ENCODE measurements around the gene SLC11A1.
A peak's percentile ranks its signal among the peaks of the same experiment; 100 is the strongest.

The SLC11A1 gene

GRCh38 chr2:218367415-218368149 is 14.5 kb upstream of the SLC11A1 start:
- DNase-seq, result peak; percentile 66

DNA sequence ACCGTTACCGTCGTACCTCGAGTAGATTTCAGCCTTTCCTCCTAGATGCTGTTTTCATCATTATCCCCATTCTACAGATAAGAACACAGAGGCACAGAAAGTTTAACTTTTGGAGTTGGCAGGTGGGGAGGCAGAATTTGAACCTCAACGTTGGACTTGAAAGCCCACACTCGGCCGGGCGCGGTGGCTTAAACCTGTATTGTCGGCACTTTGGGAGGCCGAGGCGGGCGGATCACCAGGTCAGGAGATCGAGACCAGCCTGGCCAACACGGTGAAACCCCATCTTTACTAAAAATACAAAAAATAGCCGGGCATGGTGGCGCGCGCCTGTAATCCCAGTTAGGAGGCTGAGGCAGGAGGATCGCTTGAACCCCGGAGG is 13.9 kb upstream of the SLC11A1 start:
- no peak for DNase-seq

DNA sequence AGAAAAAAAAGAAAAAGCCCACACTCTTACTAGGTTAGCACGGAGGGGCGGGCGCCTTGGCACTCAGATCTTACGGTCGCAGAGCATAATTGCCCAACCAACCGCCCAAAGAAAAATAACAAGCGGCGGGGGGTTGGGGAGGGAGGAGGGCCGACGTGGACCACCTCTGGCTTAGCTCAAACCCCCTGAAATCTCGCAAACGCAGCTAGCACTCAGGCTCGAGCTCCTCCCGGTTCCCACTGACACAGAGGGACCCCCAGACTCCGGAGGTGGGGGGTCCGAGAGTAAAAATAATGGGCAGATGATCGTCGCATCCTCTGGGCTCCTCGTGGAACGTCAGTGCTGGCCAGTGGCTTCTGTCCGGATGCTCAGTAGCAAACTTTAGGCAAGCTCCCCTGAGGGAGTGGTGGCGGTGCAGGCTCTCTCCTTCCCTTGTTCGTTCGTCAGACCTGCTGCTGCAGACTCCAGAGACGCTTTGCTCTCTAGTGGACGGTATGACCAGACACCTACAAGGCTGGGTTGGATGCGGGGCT is 13.4 kb upstream of the SLC11A1 start:
- no peak for DNase-seq

- DNase-seq, result no peak
Measured at GRCh38 chr2:218369330-218369729, 12.7 kb upstream of the SLC11A1 start.

DNA sequence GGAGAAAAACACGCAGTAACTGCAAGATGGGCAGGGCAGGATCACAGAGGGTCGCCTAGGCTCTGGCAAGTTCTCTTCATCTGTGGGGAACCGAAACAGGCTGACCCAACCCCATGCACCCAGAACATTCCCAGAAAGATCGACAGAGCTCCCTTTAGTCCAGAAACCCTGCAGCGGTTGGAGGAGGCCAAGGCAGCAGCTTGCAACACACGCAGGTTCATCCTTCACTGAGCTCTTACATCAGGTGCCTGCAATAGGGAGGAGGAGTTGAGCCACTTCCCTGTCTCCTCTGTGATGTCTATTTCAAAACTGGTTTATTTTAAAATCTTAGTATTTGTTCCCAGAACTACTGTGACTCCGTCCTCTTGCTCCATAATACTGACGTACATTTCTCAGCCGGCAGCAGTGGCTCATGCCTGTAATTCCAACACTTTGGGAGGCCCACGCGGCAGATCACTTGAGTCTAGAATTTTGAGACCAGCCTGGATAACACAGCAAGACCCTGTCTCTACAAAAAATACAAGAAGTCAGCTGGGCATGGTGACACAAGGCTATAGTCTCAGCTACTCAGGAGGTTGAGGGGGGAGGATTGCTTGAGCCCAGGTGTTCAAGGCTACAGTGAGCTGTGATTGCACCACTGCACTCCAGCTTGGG is 11.5 kb upstream of the SLC11A1 start:
- DNase-seq, result no peak

GRCh38 chr2:218371983-218372350 is 10.1 kb upstream of the SLC11A1 start:
- no peak for DNase-seq

DNA sequence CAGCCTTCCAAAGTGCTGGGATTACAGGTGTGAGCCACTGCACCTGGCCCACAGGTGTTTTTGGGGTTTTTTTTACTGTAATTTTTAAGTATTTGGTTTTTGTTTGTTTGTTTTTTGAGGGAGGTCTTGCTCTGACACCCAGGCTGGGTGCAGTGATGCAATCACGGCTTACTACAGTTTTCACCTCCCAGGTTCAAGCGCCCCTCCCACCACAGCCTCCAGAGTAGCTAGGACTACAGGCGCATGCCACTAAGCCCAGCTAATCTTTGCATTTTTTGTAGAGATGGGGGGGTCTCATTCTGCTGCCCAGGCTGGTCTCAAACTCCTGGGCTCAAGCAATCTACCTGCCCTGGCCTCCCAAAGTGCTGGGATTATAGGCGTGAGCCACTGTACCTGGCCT is 7.3 kb upstream of the SLC11A1 start:
- DNase-seq, result no peak

- DNase-seq, result no peak
Measured at GRCh38 chr2:218375212-218375611, 6.9 kb upstream of the SLC11A1 start.

GRCh38 chr2:218378053-218378452 is 4.0 kb upstream of the SLC11A1 start:
- DNase-seq, result no peak

DNA sequence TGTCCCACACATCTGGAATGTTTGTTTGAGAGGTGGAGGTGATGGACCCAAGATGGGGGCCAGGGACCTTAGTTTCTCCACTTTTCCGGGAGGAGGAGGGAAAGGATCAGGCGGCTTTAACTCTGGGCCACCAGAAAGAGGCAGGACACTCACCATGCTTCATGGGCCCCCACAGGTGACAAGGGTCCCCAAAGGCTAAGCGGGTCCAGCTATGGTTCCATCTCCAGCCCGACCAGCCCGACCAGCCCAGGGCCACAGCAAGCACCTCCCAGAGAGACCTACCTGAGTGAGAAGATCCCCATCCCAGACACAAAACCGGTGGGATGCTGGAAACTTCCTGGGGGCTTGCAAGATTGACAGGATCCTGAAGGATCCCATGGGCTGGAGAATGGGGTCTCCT is 712 bp downstream of the SLC11A1 start:
- DNase-seq, result no peak

- DNase-seq, result no peak
Measured at GRCh38 chr2:218383892-218384519, 1.9 kb downstream of the SLC11A1 start.

GRCh38 chr2:218384975-218385374 is 2.9 kb downstream of the SLC11A1 start:
- no peak for DNase-seq

DNA sequence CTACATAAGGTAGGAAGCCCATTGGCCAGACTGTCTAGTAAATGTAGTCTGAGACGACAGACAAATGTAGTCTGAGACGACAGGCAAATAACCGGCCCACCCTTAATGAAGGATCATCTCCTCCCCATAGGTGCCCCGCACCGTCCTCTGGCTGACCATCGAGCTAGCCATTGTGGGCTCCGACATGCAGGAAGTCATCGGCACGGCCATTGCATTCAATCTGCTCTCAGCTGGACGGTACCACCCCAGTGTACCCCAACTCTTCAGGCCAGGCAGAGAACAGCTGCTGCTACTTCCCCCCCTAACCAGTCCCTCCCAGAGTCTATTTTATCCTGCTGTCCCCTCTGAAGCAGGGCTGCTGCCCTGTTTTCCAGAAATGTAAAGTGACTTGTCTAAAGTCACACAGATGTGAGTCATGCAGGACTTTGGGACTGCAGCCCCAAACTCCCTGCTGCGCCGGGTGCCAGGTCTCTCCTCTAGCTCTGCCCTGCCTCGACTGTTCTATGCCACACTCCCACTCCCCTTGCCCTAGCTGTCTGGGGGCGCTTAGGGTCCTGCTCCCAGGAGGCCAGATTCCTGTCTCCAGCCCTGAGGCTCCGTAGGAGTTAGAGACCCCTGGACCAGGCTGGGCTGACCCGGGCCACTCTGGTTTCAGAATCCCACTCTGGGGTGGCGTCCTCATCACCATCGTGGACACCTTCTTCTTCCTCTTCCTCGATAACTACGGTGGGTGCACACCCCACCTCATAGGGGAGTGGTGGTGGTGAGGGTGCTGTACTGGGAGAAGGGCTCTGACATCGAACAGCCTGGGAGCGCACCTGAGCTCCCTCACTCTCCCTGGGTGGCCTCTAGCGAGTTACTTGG is 4.7 kb downstream of the SLC11A1 start:
- no peak for DNase-seq

DNA sequence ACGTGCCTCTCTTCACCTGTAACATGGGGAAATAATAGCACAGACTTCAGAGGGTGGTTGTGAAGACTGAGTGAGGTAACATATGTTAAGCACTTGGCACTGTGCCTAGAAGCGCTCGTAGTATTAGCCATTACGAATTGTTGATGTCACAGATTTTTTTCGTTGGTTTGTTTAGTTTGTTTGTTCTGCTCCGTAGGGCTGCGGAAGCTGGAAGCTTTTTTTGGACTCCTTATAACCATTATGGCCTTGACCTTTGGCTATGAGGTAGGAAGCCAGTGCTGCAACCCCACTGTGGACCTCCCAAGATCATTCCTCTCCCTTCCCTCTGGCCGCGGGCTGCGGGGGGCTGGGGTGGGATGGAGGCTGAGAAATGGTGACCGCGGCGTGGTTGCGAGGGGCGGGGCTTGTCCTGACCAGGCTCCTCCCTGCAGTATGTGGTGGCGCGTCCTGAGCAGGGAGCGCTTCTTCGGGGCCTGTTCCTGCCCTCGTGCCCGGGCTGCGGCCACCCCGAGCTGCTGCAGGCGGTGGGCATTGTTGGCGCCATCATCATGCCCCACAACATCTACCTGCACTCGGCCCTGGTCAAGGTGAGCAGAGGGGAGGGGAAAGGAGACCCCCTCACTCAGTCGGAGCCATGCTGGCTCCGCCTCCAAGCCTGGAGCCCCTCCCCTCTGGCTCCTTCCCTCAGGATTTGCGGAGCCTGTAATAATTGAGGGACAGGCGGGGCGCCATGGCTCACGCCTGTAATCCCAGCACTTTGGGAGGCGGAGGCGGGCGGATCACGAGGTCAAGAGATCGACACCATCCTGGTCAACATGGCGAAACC is 5.5 kb downstream of the SLC11A1 start:
- DNase-seq, result no peak

DNA sequence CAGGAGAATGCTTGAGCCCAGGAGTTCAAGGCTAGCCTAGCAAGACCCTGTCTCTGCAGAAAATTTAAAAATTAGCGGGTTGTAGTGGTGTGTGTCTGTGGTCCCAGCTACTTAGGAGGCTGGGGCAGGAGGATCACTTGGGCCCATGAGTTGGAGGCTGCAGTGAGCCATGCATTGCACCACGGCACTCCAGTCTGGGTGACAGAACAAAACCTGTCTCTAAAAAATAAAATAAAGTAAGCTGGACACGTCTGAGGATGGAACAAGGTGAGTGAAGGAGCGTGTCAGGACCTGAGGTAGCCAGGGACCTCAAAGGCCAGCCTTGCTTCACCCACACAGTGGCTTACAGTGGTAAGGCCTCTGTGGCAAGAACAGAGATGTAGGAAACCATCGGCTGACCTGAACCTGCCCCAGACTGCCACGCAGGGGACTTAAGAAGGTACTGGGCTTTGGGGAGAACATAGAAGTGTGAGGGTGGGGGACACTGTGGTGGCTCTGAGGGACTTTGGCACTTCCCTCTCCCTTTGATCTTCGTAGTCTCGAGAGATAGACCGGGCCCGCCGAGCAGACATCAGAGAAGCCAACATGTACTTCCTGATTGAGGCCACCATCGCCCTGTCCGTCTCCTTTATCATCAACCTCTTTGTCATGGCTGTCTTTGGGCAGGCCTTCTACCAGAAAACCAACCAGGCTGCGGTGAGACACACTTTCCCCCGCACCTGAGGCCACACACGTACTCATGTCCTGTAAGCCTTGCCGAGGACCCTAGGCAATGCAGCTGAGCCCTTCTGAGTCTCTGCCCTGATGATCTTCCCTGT is 7.5 kb downstream of the SLC11A1 start:
- DNase-seq, result no peak

DNA sequence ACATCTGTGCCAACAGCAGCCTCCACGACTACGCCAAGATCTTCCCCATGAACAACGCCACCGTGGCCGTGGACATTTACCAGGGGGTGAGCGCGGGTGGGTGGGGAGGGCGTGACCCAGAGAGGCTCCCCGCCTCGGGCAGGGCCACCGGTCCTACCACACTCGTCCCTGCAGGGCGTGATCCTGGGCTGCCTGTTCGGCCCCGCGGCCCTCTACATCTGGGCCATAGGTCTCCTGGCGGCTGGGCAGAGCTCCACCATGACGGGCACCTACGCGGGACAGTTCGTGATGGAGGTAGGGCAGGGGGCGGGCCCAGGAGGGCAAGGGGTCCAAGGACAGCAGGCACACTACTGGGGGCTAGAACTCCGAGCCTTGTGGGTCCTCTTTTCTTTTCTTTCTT is 9.1 kb downstream of the SLC11A1 start:
- no peak for DNase-seq

- DNase-seq, result no peak
Measured at GRCh38 chr2:218392459-218392858, 10.4 kb downstream of the SLC11A1 start.

DNA sequence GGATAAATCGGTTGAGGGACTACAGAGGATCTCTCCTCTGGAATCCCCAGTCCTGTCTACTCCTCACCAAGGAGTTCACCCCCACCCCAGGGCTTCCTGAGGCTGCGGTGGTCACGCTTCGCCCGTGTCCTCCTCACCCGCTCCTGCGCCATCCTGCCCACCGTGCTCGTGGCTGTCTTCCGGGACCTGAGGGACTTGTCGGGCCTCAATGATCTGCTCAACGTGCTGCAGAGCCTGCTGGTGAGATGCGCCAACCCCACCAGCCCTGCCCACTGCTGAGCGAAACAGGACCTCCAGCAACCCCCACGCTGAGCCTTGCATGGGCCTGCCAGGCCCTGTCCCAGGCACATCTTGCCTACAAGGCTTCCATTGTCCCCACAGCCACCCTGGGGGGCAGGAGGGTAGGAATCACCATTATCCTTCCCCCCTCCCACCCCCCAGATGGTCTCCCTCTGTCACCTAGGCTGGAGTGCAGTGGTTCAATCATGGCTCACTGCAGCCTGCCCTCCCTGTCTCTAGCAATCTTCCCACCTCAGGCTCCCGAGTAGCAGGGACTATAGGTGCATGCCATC is 10.9 kb downstream of the SLC11A1 start:
- no peak for DNase-seq

- no peak for DNase-seq
Measured at GRCh38 chr2:218393750-218394290, 11.7 kb downstream of the SLC11A1 start.

DNA sequence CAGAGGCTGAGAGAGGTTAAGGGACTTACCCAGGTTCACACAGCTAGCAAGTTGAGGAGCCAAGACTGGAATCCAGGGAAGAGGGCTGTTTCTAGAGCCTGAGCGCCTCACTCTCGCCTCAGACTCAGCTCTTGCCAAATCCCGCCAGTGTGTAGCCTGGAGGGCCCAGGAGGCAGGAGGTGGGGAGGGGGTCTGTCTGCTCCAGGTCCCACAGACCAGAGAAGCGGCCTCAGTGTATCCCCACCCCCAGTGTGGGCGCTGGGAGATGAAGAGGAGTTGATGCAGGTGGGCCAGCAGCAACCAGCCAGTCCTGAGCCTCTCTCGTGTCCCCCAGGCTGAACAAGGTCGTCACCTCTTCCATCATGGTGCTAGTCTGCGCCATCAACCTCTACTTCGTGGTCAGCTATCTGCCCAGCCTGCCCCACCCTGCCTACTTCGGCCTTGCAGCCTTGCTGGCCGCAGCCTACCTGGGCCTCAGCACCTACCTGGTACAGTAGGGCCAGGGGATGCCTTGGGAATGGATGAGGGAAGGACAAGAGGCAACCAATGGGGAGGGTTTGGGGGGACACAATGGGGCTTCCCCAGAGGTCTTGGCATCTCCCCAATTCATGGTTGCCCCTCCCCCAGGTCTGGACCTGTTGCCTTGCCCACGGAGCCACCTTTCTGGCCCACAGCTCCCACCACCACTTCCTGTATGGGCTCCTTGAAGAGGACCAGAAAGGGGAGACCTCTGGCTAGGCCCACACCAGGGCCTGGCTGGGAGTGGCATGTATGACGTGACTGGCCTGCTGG is 12.4 kb downstream of the SLC11A1 start:
- DNase-seq, result no peak

All from activated gamma-delta T cell treated with Interleukin-2 at 50 U/mL for 16 hours (primary cell).